Femur (tissue), 1 donor: ENCODE measurements around the gene COPS7A.

Experiments used
- DNase-seq: peaks from one replicate; pipeline ENCODE4 v3.0.0-alpha.2; 2017

COPS7A gene

DNA sequence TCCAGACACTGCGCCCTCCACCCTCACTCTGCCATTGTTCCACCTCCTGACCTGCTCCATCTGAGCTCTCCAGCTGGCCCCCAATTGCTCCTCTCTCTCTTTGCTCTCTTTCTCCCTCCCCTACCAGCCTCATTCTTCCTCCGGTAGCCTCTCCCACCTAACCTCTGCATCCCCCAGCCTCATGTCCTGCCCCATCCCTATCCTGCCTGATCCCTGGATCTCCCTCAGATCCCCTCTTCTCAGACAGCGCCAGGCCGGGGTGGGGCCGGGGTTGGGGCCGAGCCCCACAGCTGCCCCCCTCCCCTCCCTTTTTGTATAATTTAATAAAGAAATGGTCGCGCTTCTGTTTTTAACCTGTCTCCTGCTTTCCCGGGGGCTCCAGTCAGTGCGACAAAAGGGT, 46.8 kb downstream of the COPS7A start:
- DNase-seq = no peak

DNA sequence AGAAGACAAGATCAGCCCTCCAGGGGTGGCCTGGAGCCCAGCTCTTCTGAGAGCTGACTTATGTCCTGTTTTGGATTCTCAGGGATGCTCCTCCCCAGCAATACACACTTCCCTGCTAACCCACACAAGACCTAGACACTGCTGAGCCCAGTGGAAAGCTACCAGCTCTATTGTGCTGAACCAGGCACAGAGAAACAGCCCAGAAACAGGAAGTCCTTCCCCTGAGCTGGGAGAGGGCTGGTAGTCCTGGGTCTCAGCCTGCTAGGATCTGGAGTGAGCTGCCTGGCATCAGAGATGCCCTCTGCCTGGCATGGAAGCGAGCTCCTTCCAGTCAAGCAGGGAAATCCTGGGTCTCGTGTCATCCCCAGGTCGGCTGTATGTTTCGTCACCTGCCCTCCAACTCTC, 47.2 kb downstream of the COPS7A start:
- peak; percentile 50 for DNase-seq

DNA sequence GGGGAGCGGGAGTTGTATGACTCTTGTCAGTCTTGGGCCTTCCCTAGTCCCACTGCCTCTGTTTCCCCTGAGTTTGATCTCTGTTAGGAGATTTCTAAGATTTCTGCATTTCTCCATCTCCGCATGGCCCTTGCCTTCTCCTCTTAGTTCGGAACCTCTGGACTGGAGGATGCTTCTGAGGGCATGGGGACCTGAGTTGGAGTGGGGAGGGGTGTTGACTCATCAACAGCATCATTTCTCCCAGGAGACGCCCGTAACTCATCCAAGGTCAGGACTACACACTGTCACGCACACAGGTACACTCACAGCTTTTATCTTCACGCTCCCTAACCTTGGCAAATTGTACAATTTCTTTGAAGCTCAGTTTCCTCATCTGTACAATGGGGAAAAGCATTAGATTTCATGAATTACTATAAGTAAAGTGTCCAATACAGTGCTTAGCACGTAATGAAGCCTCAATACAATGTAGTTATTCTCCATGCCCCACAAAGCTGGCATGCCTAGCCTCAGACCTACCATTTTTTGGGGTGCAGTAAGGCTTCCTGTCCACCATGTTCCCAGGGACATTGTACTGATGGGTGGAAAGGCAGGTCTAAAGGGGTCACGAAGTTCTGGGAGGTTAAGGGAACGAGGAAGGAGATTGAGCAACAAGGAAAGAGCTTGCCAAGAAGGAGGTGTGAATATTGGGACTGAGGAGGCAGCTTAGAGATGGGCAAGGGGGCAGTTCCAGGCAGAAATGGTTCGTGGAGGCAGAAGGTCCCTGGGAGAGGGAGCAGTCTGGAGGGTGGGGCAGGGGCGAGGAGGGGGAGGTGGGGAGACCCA, 47.9 kb downstream of the COPS7A start:
- DNase-seq = no peak

DNA sequence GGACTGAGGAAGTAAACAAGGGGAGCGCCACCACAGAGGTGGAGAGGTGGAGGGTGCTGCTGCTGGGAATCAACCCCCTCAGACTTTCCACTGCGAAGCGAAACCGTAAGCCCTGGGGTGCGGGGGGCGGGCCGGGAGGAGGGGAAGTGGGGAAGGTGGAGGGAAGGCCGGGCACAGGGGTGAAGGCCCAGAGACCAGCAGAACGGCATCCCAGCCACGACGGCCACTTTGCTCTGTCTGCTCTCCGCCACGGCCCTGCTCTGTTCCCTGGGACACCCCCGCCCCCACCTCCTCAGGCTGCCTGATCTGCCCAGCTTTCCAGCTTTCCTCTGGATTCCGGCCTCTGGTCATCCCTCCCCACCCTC, 48.5 kb downstream of the COPS7A start, which contains the start of gene LAG3:
Gene LAG3 (plus strand): TSS at position 190 of the 365 bp plus-strand sequence. CDS start 333 bp downstream, outside the sequence.
- no peak for DNase-seq

DNA sequence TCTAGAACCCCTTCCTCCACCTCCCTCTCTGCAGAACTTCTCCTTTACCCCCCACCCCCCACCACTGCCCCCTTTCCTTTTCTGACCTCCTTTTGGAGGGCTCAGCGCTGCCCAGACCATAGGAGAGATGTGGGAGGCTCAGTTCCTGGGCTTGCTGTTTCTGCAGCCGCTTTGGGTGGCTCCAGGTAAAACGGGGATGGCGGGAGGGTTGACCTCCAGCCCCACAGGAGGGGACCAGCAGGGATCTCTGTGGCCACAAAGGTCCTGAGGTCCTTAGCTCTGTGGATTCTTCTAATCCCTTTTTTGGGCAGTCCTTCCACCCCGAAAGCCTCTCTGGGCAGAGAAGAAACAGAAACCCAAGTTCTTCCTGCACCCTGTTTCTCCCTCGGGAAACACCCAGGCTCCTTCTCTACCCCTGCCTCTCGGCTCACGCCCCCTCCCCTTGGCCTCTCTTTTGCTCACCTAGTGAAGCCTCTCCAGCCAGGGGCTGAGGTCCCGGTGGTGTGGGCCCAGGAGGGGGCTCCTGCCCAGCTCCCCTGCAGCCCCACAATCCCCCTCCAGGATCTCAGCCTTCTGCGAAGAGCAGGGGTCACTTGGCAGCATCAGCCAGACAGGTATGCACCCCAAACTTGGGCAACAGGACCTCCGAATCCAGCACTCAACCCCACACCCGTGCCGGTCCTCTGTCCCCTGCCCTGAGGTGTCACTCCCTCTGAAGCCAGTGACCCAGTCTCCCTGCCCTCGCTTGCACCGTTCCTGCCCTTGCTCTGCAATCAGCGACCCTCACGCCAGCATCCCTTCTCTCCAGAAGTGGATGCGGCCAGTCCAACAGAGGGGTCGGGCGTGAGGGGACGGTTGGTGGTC, 49.1 kb downstream of the COPS7A start:
- DNase-seq = no peak

DNA sequence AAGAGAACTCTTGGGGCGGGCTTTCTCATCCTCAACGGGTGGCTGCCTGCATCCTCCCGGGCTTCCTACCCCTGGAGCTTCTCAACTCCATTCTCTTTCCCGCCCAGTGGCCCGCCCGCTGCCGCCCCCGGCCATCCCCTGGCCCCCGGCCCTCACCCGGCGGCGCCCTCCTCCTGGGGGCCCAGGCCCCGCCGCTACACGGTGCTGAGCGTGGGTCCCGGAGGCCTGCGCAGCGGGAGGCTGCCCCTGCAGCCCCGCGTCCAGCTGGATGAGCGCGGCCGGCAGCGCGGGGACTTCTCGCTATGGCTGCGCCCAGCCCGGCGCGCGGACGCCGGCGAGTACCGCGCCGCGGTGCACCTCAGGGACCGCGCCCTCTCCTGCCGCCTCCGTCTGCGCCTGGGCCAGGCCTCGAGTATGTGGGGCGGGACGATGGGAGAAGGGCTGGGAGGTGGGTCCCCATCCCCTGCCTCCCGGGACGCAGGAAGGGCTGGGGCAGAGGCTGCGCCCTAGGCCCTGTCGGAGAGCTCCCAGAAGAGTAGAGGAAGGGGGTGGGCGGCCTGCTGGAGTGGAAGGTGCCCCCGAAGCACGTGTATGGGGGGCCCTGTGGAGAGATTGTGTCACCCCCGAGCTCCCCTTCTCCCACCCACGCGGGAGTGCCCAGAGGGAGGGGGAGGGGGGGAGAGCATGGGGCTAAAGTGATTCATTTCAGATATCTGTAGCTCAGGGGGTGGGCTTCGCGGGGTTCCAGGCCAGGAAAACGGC, 49.9 kb downstream of the COPS7A start:
- DNase-seq = no peak

DNA sequence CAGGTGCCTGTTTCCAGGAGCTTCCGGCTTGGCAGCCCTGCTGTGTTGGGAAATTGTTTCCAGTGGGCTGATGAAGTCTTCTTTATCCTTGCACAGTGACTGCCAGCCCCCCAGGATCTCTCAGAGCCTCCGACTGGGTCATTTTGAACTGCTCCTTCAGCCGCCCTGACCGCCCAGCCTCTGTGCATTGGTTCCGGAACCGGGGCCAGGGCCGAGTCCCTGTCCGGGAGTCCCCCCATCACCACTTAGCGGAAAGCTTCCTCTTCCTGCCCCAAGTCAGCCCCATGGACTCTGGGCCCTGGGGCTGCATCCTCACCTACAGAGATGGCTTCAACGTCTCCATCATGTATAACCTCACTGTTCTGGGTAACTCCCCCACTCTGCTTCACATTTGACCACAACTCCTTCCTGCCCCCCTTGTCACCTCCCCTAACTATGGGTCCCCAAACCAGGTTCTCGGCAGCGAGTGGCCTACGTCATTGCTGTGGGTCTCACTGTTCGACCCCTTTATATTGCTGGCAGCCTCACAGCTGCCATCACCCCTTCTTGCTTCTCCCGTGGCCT, 50.7 kb downstream of the COPS7A start:
- DNase-seq = no peak

DNA sequence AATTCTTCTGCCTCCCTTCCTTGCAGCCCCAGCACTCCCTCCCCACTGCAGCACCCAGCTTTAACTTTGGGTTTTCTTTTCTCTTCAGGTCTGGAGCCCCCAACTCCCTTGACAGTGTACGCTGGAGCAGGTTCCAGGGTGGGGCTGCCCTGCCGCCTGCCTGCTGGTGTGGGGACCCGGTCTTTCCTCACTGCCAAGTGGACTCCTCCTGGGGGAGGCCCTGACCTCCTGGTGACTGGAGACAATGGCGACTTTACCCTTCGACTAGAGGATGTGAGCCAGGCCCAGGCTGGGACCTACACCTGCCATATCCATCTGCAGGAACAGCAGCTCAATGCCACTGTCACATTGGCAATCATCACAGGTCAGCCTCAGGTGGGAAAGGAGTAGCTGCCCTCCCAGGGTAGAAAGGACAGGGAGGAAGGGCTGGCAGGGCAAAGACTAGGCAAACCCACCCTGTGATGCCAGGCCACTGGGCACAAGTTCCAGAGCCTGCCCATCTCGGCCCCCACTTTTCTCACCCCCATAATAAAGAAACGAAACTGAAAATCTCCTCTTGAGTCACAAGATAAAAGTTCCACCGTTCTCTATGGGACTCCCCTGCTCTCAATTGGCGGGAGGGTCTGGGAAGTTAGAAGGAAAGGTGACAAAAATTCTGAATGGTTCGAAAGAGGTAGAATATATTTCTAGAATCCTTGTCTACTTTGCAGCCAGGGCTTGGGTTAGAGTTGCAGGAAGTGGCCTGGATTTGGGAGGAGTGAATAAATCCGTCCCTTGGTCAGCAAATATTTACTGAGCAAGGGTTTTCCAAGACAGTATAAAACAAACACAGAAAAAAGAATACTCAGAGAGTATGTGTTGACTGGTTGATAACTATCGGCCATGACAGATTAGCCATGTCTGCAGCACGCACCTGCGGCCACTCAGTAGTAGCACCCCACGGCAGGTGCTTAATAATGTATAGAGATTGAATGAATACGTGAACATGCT, 51.6 kb downstream of the COPS7A start:
- no peak for DNase-seq

DNA sequence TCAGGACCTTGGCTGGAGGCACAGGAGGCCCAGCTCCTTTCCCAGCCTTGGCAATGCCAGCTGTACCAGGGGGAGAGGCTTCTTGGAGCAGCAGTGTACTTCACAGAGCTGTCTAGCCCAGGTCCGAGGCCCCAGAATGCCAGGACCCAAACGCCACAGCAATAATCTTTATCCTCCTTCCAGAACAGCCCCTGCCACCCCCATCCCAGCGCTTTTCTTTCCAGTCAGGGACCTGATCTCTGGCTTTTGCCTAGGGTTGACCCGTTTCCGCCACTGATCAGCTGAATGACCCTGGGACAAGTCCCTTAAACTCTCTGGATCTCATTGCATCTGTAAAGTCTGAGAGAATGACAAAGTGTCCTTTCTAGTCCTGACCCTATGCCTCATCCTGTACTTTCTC, 53.5 kb downstream of the COPS7A start:
- no peak for DNase-seq

DNA sequence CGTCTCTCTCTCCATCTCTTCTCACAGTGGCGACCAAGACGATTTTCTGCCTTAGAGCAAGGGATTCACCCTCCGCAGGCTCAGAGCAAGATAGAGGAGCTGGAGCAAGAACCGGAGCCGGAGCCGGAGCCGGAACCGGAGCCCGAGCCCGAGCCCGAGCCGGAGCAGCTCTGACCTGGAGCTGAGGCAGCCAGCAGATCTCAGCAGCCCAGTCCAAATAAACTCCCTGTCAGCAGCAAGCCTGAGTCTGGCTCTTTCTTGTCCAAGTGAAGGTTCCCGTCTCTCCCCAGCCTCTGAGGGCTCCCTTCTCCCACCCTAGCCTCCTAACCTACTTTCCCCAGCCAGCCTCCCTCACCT, 54.3 kb downstream of the COPS7A start:
- peak; percentile 51 for DNase-seq

DNA sequence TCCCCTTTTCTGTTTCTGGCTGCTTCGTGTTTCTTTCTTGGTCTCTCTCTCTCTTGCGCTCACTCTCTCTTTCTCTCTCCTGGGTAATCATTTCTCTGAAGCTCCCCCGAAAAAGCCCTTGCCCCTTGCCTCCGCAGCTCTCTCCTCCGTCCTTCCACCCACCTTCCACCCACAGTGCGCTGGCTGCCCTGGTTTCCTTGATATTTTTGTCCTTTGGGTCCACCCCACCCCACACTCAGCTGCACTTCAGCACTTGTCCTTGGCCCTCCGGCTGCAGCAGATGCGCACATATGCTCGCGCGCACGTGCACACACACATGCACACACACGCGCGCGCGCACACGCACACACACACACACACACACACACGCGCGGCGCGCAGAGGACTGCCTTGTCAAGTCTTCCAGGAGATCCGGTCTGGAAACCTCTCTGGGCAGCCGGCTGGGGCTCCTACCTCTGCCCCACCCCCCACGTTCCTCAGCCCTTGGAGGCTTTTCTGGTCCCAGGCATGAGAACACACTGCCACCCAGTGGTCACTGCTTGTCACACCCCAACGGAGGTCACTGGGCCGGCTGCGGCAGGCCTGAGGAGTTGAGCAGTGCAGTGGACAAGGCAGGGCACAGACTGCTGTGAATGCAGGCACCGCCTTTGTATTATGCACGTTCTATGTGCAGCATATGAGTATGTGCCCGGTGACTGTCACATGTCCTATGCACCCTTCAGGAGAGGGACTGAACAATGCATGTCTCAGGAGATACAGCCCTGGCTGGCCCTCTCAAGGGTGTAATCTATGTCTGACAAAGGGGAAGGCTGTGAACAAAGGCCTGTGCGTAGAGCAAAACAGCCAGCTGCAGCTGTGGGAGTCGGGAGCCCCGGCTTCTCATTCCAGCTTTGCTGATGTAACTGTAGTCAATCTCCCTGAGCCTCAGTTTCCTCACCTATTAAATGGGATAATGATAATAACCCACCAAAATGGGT, 55.0 kb downstream of the COPS7A start:
- peak; percentile 96 for DNase-seq

DNA sequence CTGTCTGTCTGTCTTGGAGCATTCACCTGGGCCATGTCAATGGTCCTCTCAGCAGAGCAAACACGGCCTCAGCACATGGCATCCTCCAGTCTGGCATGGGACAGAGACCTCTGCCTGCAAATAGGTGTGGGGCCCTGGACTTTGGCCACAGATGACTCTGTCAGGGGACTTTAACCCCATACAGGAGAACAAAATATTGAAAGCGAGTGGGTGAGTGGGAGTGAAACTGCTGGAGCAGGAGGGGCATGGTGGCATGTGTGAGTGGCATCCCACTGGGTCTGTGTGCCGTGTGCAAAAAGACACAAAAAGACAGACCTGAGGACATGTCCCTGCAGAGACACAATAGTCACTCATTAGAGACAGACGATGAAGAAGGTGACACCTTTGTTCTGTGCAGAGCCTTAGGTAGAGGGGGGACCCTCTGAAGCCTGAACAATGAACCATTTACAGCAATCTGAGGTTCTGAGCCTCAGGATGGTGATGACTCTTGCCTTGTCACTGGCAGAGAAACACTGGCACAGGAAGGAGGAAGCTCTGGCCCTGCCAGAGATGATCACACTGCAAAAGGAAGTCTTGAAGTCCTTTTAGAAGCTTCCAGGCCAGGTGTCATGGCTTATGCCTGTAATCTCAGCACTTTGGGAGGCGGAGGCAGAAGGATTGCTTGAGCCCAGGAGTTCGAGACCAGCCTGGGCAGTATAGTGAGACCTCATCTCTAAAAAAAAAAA, 56.0 kb downstream of the COPS7A start:
- no peak for DNase-seq

DNA sequence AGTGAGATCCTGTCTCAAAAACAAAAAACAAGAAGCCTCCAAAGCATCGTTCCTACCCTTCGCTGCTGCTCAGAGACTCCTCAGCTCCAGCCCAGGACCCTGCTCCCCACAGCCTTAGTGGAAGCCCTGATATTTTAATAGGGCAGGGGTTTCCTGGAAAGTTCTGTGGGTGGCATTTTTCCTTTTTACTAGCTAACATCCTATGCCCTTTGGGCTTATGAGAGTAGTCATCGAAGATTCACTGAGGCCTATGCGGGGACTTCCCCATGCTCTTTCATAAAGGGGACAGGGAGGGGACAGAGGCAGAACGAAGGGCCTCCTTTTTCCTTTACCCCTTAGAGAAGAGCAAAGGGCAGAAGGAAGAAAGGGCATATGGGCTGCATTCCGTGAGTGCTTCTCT, 56.7 kb downstream of the COPS7A start:
- DNase-seq = no peak
